ENCODE measurements around the gene PSIP1.
"Not testable (repeated sequence)": the region's sequence is repeated elsewhere in the genome, so short reads cannot be mapped to it uniquely, and the experiment has no call there.

PSIP1 gene

GRCh38 chr9:15501803-15502202 lies 9.0 kb downstream of the PSIP1 start:
- DNase-seq (ENCODE audit: low spot score) = no peak

- DNase-seq (ENCODE audit: low spot score) = no peak
Observed at GRCh38 chr9:15501179-15501578, 9.6 kb downstream of the PSIP1 start.

DNA sequence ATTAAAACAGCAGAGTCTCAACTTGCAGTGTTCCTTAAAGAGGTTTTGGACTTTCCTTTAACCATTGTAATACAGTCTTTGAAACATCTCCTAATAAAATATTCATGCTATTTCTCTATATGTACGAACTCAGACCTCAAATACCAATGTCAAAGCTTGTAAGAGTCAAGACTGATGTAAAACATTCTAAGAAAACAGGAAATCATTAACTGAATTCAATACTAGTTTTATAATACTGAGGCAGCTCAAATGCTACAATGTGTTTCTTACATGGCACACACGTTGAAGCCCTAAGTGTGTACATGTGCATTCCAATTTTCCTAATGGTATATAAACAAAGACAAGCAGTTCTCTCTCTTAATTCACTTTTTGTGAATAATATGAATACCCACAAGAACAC lies 11.6 kb downstream of the PSIP1 start:
- DNase-seq (ENCODE audit: low spot score) = peak; percentile 4

DNA sequence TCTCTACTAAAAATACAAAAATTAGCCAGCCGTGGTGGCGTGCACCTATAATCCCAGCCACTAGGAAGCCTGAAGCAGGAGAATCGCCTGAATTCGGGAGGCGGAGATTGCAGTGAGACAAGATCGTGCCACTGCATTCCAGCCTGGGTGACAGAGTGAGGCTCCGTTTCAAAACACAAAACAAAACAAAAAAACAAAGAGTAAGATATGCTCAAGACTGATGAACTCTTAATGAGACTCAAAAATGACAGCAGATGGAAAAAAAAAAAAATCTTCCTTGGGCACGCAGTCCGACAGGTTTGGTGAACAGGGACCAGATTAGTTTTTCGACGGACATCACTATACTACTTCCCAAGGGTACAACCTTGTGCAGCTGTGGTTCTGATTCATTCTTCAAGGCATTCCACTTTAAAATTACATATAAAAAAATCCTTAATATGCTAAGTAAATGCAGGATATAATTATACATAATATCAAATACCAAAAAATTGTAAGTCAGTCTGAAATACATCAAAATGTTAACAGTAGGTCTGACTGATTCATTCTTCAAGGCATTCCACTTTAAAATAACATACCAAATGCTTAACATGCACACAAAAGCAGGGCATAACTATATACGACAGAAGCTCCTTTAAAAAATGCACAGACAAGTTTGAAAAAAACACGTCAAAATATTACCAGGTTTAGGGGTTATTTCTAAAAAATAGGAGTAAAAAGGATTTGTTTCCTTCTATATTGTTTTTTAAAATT lies 12.3 kb downstream of the PSIP1 start:
- no peak for DNase-seq (ENCODE audit: low spot score)

DNA sequence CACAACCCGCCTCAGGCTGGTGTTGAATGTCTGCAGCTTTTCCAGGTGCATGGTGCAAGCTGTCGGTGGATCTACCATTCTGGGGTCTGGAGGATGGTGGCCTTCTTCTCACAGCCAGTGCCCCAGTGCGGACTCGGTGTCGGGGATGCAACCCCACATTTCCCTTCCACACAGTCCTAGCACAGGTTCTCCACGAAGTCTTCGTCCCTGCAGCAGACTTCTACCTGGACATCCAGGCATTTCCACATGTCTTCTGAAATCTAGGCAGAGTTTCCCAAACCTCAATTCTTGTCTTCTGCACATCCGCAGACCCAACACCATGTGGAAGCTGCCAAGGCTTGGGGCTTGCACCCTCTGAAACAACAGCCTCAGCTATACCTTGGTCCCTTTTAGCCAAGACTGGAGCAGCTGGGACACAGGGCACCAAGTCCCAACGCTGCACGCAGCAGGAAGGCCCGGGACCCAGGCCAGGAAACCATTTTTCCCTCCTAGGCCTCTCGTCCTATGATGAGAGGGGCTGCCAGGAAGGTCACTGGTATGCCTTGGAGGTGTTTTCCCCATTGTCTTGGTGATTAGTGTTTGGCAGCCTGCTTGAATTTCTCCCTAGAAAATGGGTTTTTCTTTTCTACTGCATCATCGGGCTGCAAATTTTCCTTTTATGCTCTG lies 18.2 kb downstream of the PSIP1 start:
- no peak for DNase-seq (ENCODE audit: low spot score)

GRCh38 chr9:15491950-15492349 lies 18.8 kb downstream of the PSIP1 start:
- DNase-seq (ENCODE audit: low spot score) = no peak

DNA sequence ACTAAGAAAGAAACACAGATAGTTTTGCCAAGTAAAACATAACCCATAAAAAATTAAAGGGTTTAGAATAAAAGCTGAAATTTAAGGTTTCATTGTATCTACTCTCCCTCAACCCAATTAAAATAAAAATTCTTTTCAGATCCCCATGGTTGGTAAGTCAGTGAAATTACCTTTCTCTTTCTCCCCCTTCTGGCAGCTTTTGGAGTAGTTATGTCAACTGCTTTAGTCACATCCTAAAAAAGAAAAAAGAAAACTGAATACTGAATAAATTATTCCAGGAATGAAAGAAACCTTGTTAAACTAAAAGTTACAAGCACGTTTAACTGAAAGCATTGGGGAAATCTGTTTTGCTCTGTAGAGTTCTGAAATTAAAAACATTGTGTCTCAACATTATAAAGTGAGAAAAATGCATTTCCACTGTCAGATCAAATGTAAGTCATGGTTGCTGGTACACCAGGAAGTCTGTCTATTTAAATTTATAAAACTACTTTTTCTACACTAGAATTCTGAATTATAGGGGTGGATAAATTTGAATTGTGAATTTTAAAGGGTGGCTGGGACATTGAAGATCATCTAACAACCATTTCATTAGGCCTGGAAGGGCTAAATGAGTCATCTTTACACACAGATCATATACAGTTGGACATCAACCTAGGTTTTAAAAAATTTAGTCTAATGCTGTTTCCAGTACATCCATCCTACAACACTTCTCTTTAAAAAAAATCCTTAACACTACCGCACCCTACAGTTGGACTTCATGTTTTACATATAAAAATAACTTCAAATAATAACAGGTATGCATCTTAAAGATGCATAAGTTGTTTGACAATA lies 24.7 kb downstream of the PSIP1 start:
- peak; percentile 39 for DNase-seq (ENCODE audit: low spot score)

- no peak for DNase-seq (ENCODE audit: low spot score)
Observed at GRCh38 chr9:15484802-15485201, 26.0 kb downstream of the PSIP1 start.

DNA sequence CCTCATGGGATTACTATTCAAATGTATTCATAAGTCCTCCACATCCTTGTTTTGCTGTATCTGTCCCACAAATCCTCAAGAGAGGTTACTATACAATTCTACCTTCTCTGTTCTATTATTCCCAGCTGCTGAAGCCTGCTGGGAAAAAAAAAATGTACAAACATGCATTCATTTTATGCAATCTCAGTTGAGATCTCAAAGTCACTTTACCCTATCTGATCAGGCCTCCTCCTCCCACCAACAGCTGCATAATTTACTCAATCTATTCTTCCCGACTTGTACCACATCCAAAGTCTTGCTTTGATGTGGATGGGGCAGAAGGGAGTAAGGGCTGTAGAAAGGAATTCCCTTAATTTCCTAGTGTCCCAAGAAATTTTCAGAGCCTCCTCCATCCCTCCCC lies 28.6 kb downstream of the PSIP1 start:
- DNase-seq (ENCODE audit: low spot score) = no peak

DNA sequence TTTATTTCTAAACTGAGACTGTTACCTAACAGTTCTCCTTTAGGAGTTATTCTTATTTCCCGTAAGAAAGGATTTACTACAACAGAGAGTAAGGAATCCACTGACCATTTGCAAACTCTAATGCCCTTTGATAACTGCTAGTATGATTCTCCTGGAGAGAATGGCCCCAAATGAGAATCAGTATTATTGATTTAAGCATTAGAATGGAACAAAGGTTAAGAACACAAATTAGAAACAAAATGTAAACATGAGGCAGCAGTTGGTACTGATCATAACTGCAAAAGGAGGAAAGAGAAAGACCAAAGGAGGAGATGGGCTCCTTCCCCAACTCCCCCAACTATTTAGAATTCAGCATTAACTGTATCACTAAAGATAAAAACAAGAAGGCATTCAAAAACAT lies 30.7 kb downstream of the PSIP1 start:
- no peak for DNase-seq (ENCODE audit: low spot score)

DNA sequence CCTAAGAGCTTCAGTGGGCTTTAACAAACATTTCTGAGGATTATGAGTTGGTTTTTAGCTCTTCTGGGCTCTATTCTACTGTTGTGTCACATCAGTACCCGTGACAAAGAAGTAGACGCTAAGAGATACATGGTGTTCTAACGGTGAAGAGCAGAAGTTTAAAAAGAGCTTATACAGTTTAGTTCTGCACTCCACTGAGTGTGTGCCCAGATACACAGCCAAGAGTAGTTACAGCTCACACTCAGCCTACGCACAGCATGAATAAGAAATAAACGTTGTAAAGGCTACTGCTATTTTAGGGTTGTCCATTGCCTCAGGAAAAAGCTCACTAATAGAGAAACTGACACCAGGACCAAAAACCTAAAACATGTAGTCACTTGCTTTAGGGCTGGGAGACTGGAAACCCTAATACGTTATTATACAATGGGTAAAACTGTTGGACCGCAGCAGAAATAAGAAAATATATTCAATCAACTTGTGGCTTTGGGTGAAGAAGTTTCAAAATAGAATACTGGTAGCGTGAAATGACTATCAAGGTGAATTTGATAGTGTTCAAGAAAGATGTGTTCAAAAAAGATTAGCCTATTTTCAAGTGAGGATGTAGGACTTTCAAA lies 34.7 kb downstream of the PSIP1 start:
- DNase-seq (ENCODE audit: low spot score) = no peak

- no peak for DNase-seq (ENCODE audit: low spot score)
Observed at GRCh38 chr9:15469862-15470261, 40.9 kb downstream of the PSIP1 start.

GRCh38 chr9:15469406-15469805 lies 41.4 kb downstream of the PSIP1 start:
- no peak for DNase-seq (ENCODE audit: low spot score)

GRCh38 chr9:15468145-15468544 lies 42.6 kb downstream of the PSIP1 start:
- no peak for DNase-seq (ENCODE audit: low spot score)

GRCh38 chr9:15461601-15462000 lies 49.2 kb downstream of the PSIP1 start:
- no peak for DNase-seq (ENCODE audit: low spot score)

GRCh38 chr9:15461056-15461455 lies 49.7 kb downstream of the PSIP1 start:
- no peak for DNase-seq (ENCODE audit: low spot score)

- no peak for DNase-seq (ENCODE audit: low spot score)
Observed at GRCh38 chr9:15453956-15454355, 56.8 kb downstream of the PSIP1 start.

DNA sequence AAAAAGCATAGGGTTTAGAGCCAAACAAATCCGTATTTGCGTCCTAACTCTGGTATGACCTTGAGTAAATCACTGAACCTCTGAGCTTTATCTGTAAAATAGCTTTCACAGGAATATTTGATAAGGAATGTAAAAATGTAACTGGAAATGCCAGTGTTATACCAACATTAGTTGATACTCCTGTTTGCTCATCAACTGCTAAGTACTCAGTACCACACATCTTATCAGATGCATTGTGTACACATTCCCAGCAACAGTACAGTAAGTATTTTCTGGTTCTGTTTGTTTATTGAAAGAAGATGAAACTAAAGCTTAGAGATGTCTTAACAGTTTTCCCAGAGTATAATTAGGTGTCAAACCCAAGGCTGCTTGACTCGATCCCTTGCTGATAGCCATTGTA lies 66.6 kb downstream of the PSIP1 start:
- DNase-seq (ENCODE audit: low spot score) = no peak

DNA sequence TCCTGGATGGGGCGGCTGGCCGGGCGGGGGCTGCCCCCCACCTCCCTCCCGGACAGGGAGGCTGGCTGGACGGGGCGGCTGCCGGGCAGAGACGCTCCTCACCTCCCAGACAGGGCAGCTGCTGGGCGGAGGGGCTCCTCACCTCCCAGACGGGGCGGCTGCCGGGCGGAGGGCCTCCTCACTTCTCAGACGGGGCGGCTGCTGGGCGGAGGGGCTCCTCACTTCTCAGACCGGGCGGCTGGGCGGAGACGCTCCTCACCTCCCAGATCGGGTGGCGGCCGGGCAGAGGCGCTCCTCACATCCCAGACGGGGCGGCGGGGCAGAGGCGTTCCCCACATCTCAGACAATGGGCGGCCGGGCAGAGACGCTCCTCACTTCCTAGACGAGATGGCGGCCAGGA lies 68.5 kb downstream of the PSIP1 start:
- not testable (repeated sequence) for DNase-seq (ENCODE audit: low spot score)

GRCh38 chr9:15441841-15442240 lies 68.9 kb downstream of the PSIP1 start:
- DNase-seq (ENCODE audit: low spot score) = not testable (repeated sequence)

- DNase-seq (ENCODE audit: low spot score) = no peak
Observed at GRCh38 chr9:15438891-15439290, 71.9 kb downstream of the PSIP1 start.

- no peak for DNase-seq (ENCODE audit: low spot score)
Observed at GRCh38 chr9:15433661-15434060, 77.1 kb downstream of the PSIP1 start.

DNA sequence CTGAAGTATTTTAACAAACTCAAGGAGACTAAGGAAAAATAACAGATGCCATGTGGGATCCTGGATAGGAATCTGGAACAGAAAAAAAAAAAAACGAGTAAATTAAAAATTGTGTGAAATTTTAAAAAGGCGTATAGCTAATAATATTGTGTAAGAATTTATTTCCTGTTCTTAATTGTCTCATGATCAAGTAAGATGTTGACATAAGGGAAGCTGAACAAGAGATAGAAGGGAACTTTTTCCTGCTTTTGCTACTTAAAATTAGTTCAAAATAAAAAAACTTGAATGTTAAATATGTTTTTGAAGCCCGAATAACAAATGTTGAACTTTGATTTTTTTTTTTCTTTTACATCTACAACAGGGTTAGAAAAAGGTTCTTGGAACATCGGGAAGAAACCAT lies 77.6 kb downstream of the PSIP1 start:
- no peak for DNase-seq (ENCODE audit: low spot score)
